ENCODE data around the gene HLCS. TPM values are rescaled to one million over a fixed set of nuclear protein-coding genes. Genes with fewer than 3 reads are reported as not detected.
A peak's percentile ranks its signal among the peaks of the same experiment; 100 is the strongest.

The HLCS gene
- total and polyA plus RNA-seq, 10 of the 15 experiments (the other 5 are each of a cell fraction or from before 2014, with no cell fraction given), result 1.5 to 12.7 (median 9.6) TPM

- H3K27ac ChIP-seq (ENCODE audit: control insufficient read depth, insufficient read depth), result no peak overlapping the region
- 7% methylated on average over 64 of the region's 80 CpGs for WGBS (ENCODE audit: insufficient coverage, insufficient replicate concordance, low lambda C conversion rate, missing lambda C conversion rate)
- H3K4me1 ChIP-seq (ENCODE audit: control insufficient read depth, insufficient read depth, low read length), result no peaks in the 10 kb centered on the region
- ChIA-PET RAD21 (ENCODE audit: unreplicated experiment) (no interaction called here), SMC1A (ENCODE audit: uncharacterized antibody, unreplicated experiment) (no interaction called here), CTCF (no interaction called here), POLR2A (no interaction called here)
- DNase-seq (ENCODE audit: low read depth, low spot score), result no peak
- H3K27me3 ChIP-seq (replicated peaks in 1 of 2; ENCODE audit: control insufficient read depth in 2 of 2, insufficient read depth in 2 of 2, low read length in 1 of 2), result peaks cover 7 to 11% of the 10 kb centered on the region in 2 experiments
- BruUV-seq (replicated peaks), result no TSS peak
- intact Hi-C loops (cut with micrococcal nuclease; ENCODE audit: unreplicated experiment) (no loop called here), in situ Hi-C loops (cut with MboI) (no loop called here)
- no peaks in the 10 kb centered on the region for H3K9me3 ChIP-seq (replicated peaks; ENCODE audit: control insufficient read depth, insufficient read depth, low read length)
- no peaks in the 10 kb centered on the region for H4K20me1 ChIP-seq (ENCODE audit: control insufficient read depth, insufficient read depth)
- no peaks in the 10 kb centered on the region for H3K79me2 ChIP-seq (ENCODE audit: control insufficient read depth, insufficient read depth, low read length)
- no peaks in the 10 kb centered on the region for H3K36me3 ChIP-seq (ENCODE audit: control insufficient read depth in 2 of 2, insufficient read depth in 2 of 2, low read length in 1 of 2)
- no peak for FAIRE-seq
- H3K4me3 ChIP-seq, result no peak overlapping the region
- no peak overlapping the region for H3K9ac ChIP-seq (ENCODE audit: control insufficient read depth, insufficient read depth, low read length)
- peak overlapping the region; percentile 30; the same call in 1 of the 2 replicates for H3K4me2 ChIP-seq (ENCODE audit: control insufficient read depth, insufficient read depth)
- TF ChIP-seq TCF12 (IDR thresholded peaks at IDR 0.05; ENCODE audit: low read depth, low read length), result no peak
- no peak for TF ChIP-seq CBFB (IDR thresholded peaks at IDR 0.05; ENCODE audit: low read depth)
- TF ChIP-seq MTA2 (IDR thresholded peaks at IDR 0.05; ENCODE audit: low read depth), result no peak
- TF ChIP-seq, protein P1, sequence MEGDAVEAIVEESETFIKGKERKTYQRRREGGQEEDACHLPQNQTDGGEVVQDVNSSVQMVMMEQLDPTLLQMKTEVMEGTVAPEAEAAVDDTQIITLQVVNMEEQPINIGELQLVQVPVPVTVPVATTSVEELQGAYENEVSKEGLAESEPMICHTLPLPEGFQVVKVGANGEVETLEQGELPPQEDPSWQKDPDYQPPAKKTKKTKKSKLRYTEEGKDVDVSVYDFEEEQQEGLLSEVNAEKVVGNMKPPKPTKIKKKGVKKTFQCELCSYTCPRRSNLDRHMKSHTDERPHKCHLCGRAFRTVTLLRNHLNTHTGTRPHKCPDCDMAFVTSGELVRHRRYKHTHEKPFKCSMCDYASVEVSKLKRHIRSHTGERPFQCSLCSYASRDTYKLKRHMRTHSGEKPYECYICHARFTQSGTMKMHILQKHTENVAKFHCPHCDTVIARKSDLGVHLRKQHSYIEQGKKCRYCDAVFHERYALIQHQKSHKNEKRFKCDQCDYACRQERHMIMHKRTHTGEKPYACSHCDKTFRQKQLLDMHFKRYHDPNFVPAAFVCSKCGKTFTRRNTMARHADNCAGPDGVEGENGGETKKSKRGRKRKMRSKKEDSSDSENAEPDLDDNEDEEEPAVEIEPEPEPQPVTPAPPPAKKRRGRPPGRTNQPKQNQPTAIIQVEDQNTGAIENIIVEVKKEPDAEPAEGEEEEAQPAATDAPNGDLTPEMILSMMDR (IDR thresholded peaks at IDR 0.05 in 2 of 3, conservative IDR thresholded peaks at IDR 0.05 in 1 of 3; ENCODE audit: control insufficient read depth in 2 of 3, extremely low read depth in 1 of 3, insufficient read depth in 1 of 3, low read depth in 3 of 3, low read length in 3 of 3), result peak in 1 of 3 experiments; percentile 6; a peak in 1 of 6 replicates
- TF ChIP-seq NKRF (conservative IDR thresholded peaks at IDR 0.05), result no peak
- no peak for TF ChIP-seq PBX3 (IDR thresholded peaks at IDR 0.05; ENCODE audit: insufficient replicate concordance, low read depth, low read length)
- peak; percentile 28; the same call in 1 of the 2 replicates for TF ChIP-seq RAD21 (IDR thresholded peaks at IDR 0.05; ENCODE audit: insufficient read depth, low read depth, low read length)
- ATAC-seq, result peak; percentile 32; the same call in 2 of the 3 replicates
- H2AFZ ChIP-seq (ENCODE audit: control insufficient read depth, low read depth, low read length), result no peak overlapping the region
These were observed 218.6 kb downstream of the HLCS start for GRCh38 chr21:36747815-36748383.

All from GM12878 (cell line).